Measurements from ENCODE around the gene RIN3.

RIN3 gene

GRCh38 chr14:92473261-92473968, 40.2 kb upstream of the RIN3 start:
- H3K9me3 Mint-ChIP-seq, result peaks cover 24% of the 10 kb centered on the region
- no peak for TF ChIP-seq CTCF (IDR thresholded peaks at IDR 0.05)
- H3K4me1 Mint-ChIP-seq, result no peaks in the 10 kb centered on the region
- H3K27me3 Mint-ChIP-seq (ENCODE audit: low read depth, poor library complexity), result no peaks in the 10 kb centered on the region
- H3K36me3 Mint-ChIP-seq (ENCODE audit: low read depth), result no peaks in the 10 kb centered on the region
- no peak overlapping the region for H3K27ac Mint-ChIP-seq
- DNase-seq, result no peak
- no peak overlapping the region for H3K4me3 Mint-ChIP-seq

GRCh38 chr14:92473969-92474535, 39.5 kb upstream of the RIN3 start:
- TF ChIP-seq CTCF (IDR thresholded peaks at IDR 0.05), result no peak
- H3K36me3 Mint-ChIP-seq (ENCODE audit: low read depth), result no peaks in the 10 kb centered on the region
- H3K9me3 Mint-ChIP-seq, result peaks cover 24% of the 10 kb centered on the region
- H3K27me3 Mint-ChIP-seq (ENCODE audit: low read depth, poor library complexity), result no peaks in the 10 kb centered on the region
- H3K4me1 Mint-ChIP-seq, result no peaks in the 10 kb centered on the region
- no peak overlapping the region for H3K27ac Mint-ChIP-seq
- no peak overlapping the region for H3K4me3 Mint-ChIP-seq
- DNase-seq, result no peak

- DNase-seq, result no peak
- TF ChIP-seq CTCF (IDR thresholded peaks at IDR 0.05), result no peak
- Mint-ChIP-seq H3K4me3 (no peak overlapping the region), H3K27ac (no peak overlapping the region), H3K9me3 (peaks cover 17% of the 10 kb centered on the region), H3K27me3 (ENCODE audit: low read depth, poor library complexity) (no peaks in the 10 kb centered on the region), H3K36me3 (ENCODE audit: low read depth) (no peaks in the 10 kb centered on the region), H3K4me1 (no peaks in the 10 kb centered on the region)
These were observed 38.5 kb upstream of the RIN3 start for GRCh38 chr14:92475037-92475436.

- Mint-ChIP-seq H3K27me3 (ENCODE audit: low read depth, poor library complexity) (no peaks in the 10 kb centered on the region), H3K36me3 (ENCODE audit: low read depth) (no peaks in the 10 kb centered on the region), H3K4me1 (no peaks in the 10 kb centered on the region), H3K9me3 (peaks cover 13% of the 10 kb centered on the region), H3K27ac (no peak overlapping the region), H3K4me3 (no peak overlapping the region)
- no peak for DNase-seq
- TF ChIP-seq CTCF (IDR thresholded peaks at IDR 0.05), result no peak
These were observed 38.0 kb upstream of the RIN3 start for GRCh38 chr14:92475451-92476187.

- H3K9me3 Mint-ChIP-seq, result peaks cover 13% of the 10 kb centered on the region
- peaks cover 4% of the 10 kb centered on the region for H3K27me3 Mint-ChIP-seq (ENCODE audit: low read depth, poor library complexity)
- H3K4me1 Mint-ChIP-seq, result no peaks in the 10 kb centered on the region
- no peaks in the 10 kb centered on the region for H3K36me3 Mint-ChIP-seq (ENCODE audit: low read depth)
- no peak for TF ChIP-seq CTCF (IDR thresholded peaks at IDR 0.05)
- no peak overlapping the region for H3K4me3 Mint-ChIP-seq
- H3K27ac Mint-ChIP-seq, result no peak overlapping the region
- no peak for DNase-seq
These were observed 32.7 kb upstream of the RIN3 start for GRCh38 chr14:92480856-92481255.
